HepG2 (cell line): Measurements from ENCODE around the gene UBR1. TPM values are rescaled to one million over a fixed set of nuclear protein-coding genes. Genes with fewer than 3 reads are reported as not detected.

Experiments used
- CREB1 ChIP-seq, 2 experiments: fragments of 450-650 bp in 1 of 2; IDR thresholded peaks; 2 replicates each; pipeline ENCODE4 v1.6.1; 2016 to 2017; ENCODE audit warnings: control low read depth in 1 of 2, mild to moderate bottlenecking in 1 of 2, missing compliant biosample characterization in 1 of 2, missing genetic modification characterization in 1 of 2
- FOSL2 ChIP-seq: sonication (generic); formaldehyde crosslinking; IDR thresholded peaks from 2 replicates; pipeline ENCODE4 v1.4.0; 2020; ENCODE audit warnings: missing genetic modification reagents
- HOXA5 ChIP-seq: sonication (generic); formaldehyde crosslinking; IDR thresholded peaks from 2 replicates; pipeline ENCODE4 v1.4.0; 2020; ENCODE audit warnings: missing genetic modification reagents
- NKX3-1 ChIP-seq: sonication (generic); formaldehyde crosslinking; IDR thresholded peaks from 2 replicates; pipeline ENCODE4 v1.5.0; 2020; ENCODE audit warnings: missing genetic modification reagents
- NR2F1 ChIP-seq, 2 experiments: fragments of 450-650 bp in 1 of 2; formaldehyde crosslinking in 1 of 2; IDR thresholded peaks; 2 replicates each; pipeline versions ENCODE4 v1.5.0 to v1.6.1; 2016 to 2020; ENCODE audit warnings: mild to moderate bottlenecking in 1 of 2, missing compliant biosample characterization in 1 of 2, missing genetic modification reagents in 1 of 2, moderate library complexity in 1 of 2
- NR2F6 ChIP-seq, 2 experiments: IDR thresholded peaks; 2 replicates each; pipeline ENCODE4 v1.6.1; 2016; ENCODE audit warnings: antibody characterized with exemption in 1 of 2, mild to moderate bottlenecking in 1 of 2
- PITX1 ChIP-seq: sonication (generic); formaldehyde crosslinking; IDR thresholded peaks from 2 replicates; pipeline ENCODE4 v1.5.1; 2020; ENCODE audit warnings: mild to moderate bottlenecking, missing genetic modification reagents
- POLR2A ChIP-seq, 2 experiments: IDR thresholded peaks; 2 replicates each; pipeline ENCODE4 v1.6.1; 2011; ENCODE audit warnings: low read depth in 2 of 2, low read length in 2 of 2, mild to moderate bottlenecking in 1 of 2, moderate library complexity in 1 of 2; ENCODE audit not compliant: insufficient read depth in 1 of 2
- POLR2AphosphoS5 ChIP-seq: IDR thresholded peaks from 2 replicates; pipeline ENCODE4 v1.6.1; 2012; ENCODE audit warnings: low read depth, low read length
- SALL2 ChIP-seq: sonication (generic); formaldehyde crosslinking; IDR thresholded peaks from 2 replicates; pipeline ENCODE4 v1.8.1; 2023; ENCODE audit warnings: mild to moderate bottlenecking, missing genetic modification reagents, inconsistent platforms
- ZFP37 ChIP-seq: sonication (generic); formaldehyde crosslinking; IDR thresholded peaks from 2 replicates; pipeline ENCODE4 v1.4.0; 2020; ENCODE audit warnings: missing genetic modification reagents, borderline replicate concordance
- ZNF235 ChIP-seq: sonication (generic); formaldehyde crosslinking; IDR thresholded peaks from 2 replicates; pipeline ENCODE4 v1.8.1; 2023; ENCODE audit warnings: mild to moderate bottlenecking, missing genetic modification reagents, borderline replicate concordance
- ZNF570 ChIP-seq: sonication (generic); formaldehyde crosslinking; IDR thresholded peaks from 2 replicates; pipeline ENCODE4 v1.4.0; 2020; ENCODE audit warnings: mild to moderate bottlenecking, missing genetic modification reagents, borderline replicate concordance
- ZNF670 ChIP-seq: sonication (generic); formaldehyde crosslinking; IDR thresholded peaks from 2 replicates; pipeline ENCODE4 v1.8.0; 2022; ENCODE audit warnings: mild to moderate bottlenecking, missing genetic modification reagents, borderline replicate concordance
- polyA plus RNA-seq, 8 experiments: library from polyadenylated mRNA; depleted of rRNA in 3 of 8; stranded (reverse) in 7 of 8; unstranded in 1 of 8; fragments of >200 nt; fragmentation: Illumina TruSeq in 4 of 8; extraction: Trizol in 4 of 8; gene quantifications; 2 replicates each; pipeline versions ENCODE4 v1.2.1 to v1.2.3, GENCODE V29; 2011 to 2016; ENCODE audit warnings: low read depth in 4 of 8, missing spikeins in 1 of 8, mixed read lengths in 1 of 8; ENCODE audit not compliant: insufficient read depth in 1 of 8
- total RNA-seq, 5 experiments: library from RNA; depleted of rRNA; stranded (reverse); fragments of >200 nt; fragmentation: Illumina TruSeq; extraction: Trizol; gene quantifications; 2 replicates each; pipeline ENCODE4 v1.2.3, GENCODE V29; 2016; ENCODE audit warnings: low read depth in 1 of 5
- TF ChIP-seq, protein P1 (sequence below): sonication (generic); formaldehyde crosslinking; conservative IDR thresholded peaks from 2 replicates; pipeline ENCODE4 v1.4.0; 2020; ENCODE audit warnings: missing genetic modification reagents
- TF ChIP-seq, protein P2 (sequence below): IDR thresholded peaks from 2 replicates; pipeline ENCODE4 v1.6.1; 2016; ENCODE audit warnings: missing compliant biosample characterization, missing genetic modification reagents, borderline replicate concordance
- TF ChIP-seq, protein P3 (sequence below): sonication (generic); formaldehyde crosslinking; IDR thresholded peaks from 2 replicates; pipeline ENCODE4 v1.4.0; 2020; ENCODE audit warnings: missing genetic modification reagents, low read depth, mild to moderate bottlenecking, borderline replicate concordance
- TF ChIP-seq, protein P4 (sequence below): sonication (generic); formaldehyde crosslinking; IDR thresholded peaks from 2 replicates; pipeline ENCODE4 v1.4.0; 2020; ENCODE audit warnings: mild to moderate bottlenecking, low read depth, missing genetic modification reagents
- TF ChIP-seq, protein P5 (sequence below): sonication (generic); formaldehyde crosslinking; IDR thresholded peaks from 2 replicates; pipeline ENCODE4 v1.4.0; 2020; ENCODE audit warnings: missing genetic modification reagents
- TF ChIP-seq, protein P6 (sequence below): sonication (generic); formaldehyde crosslinking; IDR thresholded peaks from 2 replicates; pipeline ENCODE4 v1.5.0; 2020; ENCODE audit warnings: missing genetic modification reagents
- TF ChIP-seq, protein P7 (sequence below): sonication (generic); formaldehyde crosslinking; IDR thresholded peaks from 2 replicates; pipeline ENCODE4 v1.4.0; 2020; ENCODE audit warnings: missing genetic modification reagents, borderline replicate concordance

Gene UBR1
- total and polyA plus RNA-seq, 2 of the 13 experiments (the other 11 are each of a cell fraction or from before 2014, with no cell fraction given): 6.4 to 18.0 TPM

DNA sequence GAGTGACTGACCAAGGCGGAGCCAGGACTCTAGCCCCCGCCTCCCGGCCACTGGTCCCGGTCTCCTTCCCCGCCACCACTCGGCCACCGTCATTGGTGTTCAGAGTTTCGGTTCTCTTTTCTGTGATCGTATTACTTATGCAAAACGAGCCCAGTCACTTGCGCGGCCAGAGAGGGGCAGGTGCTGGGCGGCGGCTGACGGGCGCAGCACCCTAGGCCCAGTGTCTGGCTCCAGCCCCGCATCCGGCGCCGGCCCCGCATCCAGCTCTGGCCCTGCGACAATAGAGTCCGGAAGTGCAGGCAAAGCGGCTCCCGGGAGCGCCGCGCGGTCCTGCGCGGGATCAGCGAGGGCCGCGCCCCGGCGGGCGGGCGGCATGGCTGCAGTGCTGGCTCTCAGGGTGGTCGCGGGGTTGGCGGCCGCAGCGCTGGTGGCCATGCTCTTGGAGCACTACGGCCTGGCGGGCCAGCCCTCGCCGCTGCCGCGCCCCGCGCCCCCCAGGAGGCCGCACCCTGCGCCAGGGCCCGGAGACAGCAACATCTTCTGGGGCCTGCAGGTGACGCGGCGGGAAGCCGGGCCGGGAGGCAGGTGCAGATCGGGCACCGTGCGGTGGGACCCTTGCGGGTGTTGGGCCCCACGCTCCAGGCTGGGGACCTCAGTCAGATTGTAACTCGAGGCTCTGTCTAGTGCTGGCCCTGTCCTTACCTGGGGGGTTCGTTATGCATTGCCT, 27.8 kb upstream of the UBR1 start, which contains the start of gene TMEM62 (continued):
- peak; percentile 96 for TF ChIP-seq ZFP37
- TF ChIP-seq, protein P1, sequence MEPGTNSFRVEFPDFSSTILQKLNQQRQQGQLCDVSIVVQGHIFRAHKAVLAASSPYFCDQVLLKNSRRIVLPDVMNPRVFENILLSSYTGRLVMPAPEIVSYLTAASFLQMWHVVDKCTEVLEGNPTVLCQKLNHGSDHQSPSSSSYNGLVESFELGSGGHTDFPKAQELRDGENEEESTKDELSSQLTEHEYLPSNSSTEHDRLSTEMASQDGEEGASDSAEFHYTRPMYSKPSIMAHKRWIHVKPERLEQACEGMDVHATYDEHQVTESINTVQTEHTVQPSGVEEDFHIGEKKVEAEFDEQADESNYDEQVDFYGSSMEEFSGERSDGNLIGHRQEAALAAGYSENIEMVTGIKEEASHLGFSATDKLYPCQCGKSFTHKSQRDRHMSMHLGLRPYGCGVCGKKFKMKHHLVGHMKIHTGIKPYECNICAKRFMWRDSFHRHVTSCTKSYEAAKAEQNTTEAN (CRISPR knock-in tag): no peak; the same call in 1 of the 2 replicates
- TF ChIP-seq PITX1 (CRISPR knock-in tag): no peak
- TF ChIP-seq, protein P2, sequence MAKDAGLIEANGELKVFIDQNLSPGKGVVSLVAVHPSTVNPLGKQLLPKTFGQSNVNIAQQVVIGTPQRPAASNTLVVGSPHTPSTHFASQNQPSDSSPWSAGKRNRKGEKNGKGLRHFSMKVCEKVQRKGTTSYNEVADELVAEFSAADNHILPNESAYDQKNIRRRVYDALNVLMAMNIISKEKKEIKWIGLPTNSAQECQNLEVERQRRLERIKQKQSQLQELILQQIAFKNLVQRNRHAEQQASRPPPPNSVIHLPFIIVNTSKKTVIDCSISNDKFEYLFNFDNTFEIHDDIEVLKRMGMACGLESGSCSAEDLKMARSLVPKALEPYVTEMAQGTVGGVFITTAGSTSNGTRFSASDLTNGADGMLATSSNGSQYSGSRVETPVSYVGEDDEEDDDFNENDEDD (CRISPR knock-in tag): peak; percentile 49; the same call in 1 of the 2 replicates
- peak; percentile 28; the same call in 1 of the 2 replicates for TF ChIP-seq NKX3-1
- TF ChIP-seq SALL2 (CRISPR knock-in tag): peak; percentile 25; the same call in 1 of the 2 replicates
- TF ChIP-seq POLR2AphosphoS5: peak; percentile 75
- TF ChIP-seq CREB1 (IDR thresholded peaks at IDR 0.05): no peak
- TF ChIP-seq CREB1 (CRISPR knock-in tag; IDR thresholded peaks at IDR 0.05): no peak
- TF ChIP-seq, protein P3, sequence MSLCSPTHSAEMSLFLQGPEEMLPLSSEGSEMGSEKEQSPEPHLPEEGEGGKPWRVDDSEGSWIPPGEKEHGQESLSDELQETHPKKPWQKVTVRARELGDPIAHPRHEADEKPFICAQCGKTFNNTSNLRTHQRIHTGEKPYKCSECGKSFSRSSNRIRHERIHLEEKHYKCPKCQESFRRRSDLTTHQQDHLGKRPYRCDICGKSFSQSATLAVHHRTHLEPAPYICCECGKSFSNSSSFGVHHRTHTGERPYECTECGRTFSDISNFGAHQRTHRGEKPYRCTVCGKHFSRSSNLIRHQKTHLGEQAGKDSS (CRISPR knock-in tag): 0 out of 2 replicates have a peak, but pooled peaks have one; percentile 21
- TF ChIP-seq ZNF670 (CRISPR knock-in tag): peak; percentile 81; the same call in 1 of the 2 replicates
- TF ChIP-seq, protein P4, sequence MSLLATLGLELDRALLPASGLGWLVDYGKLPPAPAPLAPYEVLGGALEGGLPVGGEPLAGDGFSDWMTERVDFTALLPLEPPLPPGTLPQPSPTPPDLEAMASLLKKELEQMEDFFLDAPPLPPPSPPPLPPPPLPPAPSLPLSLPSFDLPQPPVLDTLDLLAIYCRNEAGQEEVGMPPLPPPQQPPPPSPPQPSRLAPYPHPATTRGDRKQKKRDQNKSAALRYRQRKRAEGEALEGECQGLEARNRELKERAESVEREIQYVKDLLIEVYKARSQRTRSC (CRISPR knock-in tag): no peak
- TF ChIP-seq FOSL2 (CRISPR knock-in tag): 0 out of 2 replicates have a peak, but pooled peaks have one; percentile 11
- TF ChIP-seq, protein P5, sequence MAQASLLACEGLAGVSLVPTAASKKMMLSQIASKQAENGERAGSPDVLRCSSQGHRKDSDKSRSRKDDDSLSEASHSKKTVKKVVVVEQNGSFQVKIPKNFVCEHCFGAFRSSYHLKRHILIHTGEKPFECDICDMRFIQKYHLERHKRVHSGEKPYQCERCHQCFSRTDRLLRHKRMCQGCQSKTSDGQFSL (CRISPR knock-in tag): no peak
- TF ChIP-seq, protein P6, sequence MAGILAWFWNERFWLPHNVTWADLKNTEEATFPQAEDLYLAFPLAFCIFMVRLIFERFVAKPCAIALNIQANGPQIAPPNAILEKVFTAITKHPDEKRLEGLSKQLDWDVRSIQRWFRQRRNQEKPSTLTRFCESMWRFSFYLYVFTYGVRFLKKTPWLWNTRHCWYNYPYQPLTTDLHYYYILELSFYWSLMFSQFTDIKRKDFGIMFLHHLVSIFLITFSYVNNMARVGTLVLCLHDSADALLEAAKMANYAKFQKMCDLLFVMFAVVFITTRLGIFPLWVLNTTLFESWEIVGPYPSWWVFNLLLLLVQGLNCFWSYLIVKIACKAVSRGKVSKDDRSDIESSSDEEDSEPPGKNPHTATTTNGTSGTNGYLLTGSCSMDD (CRISPR knock-in tag): peak; percentile 71; the same call in 1 of the 2 replicates
- TF ChIP-seq NR2F1 (CRISPR knock-in tag; IDR thresholded peaks at IDR 0.05): peak in 1 of 2 experiments; percentile 6; a peak in 1 of 4 replicates
- TF ChIP-seq ZNF235 (CRISPR knock-in tag): 0 out of 2 replicates have a peak, but pooled peaks have one; percentile 37
- no peak for TF ChIP-seq NR2F6 (IDR thresholded peaks at IDR 0.05)
- TF ChIP-seq NR2F6 (CRISPR knock-in tag; IDR thresholded peaks at IDR 0.05): peak; percentile 2; the same call in 1 of the 2 replicates
- TF ChIP-seq POLR2A (IDR thresholded peaks at IDR 0.05; ENCODE audit: insufficient read depth in 1 of 2, low read depth in 2 of 2, low read length in 2 of 2): peak; percentile 72 to 80
- TF ChIP-seq, protein P7, sequence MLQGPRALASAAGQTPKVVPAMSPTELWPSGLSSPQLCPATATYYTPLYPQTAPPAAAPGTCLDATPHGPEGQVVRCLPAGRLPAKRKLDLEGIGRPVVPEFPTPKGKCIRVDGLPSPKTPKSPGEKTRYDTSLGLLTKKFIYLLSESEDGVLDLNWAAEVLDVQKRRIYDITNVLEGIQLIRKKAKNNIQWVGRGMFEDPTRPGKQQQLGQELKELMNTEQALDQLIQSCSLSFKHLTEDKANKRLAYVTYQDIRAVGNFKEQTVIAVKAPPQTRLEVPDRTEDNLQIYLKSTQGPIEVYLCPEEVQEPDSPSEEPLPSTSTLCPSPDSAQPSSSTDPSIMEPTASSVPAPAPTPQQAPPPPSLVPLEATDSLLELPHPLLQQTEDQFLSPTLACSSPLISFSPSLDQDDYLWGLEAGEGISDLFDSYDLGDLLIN (CRISPR knock-in tag): 0 out of 2 replicates have a peak, but pooled peaks have one; percentile 37
- peak; percentile 69; the same call in 1 of the 2 replicates for TF ChIP-seq HOXA5 (CRISPR knock-in tag)
- TF ChIP-seq ZNF570 (CRISPR knock-in tag): no peak
